HG02884 (cell line): ENCODE results near the gene TOPAZ1.

Experiments used
- ATAC-seq: cut with Tn5 transposase; IDR thresholded peaks from one replicate; pipeline ENCODE4 v1.9.1; 2021; ENCODE audit warnings: mild to moderate bottlenecking, moderate library complexity; ENCODE audit not compliant: unreplicated experiment

Gene TOPAZ1

GRCh38 chr3:44240061-44240460, 1.6 kb upstream of the TOPAZ1 start:
- ATAC-seq = no peak

GRCh38 chr3:44242721-44243120, 1.0 kb downstream of the TOPAZ1 start:
- ATAC-seq = no peak

GRCh38 chr3:44248152-44248551, 6.5 kb downstream of the TOPAZ1 start:
- no peak for ATAC-seq

GRCh38 chr3:44252332-44252959, 10.8 kb downstream of the TOPAZ1 start:
- no peak for ATAC-seq

GRCh38 chr3:44259404-44259803, 17.7 kb downstream of the TOPAZ1 start:
- no peak for ATAC-seq

GRCh38 chr3:44264146-44264545, 22.5 kb downstream of the TOPAZ1 start:
- ATAC-seq = no peak

GRCh38 chr3:44265815-44266214, 24.1 kb downstream of the TOPAZ1 start:
- ATAC-seq = no peak

GRCh38 chr3:44272191-44272590, 30.5 kb downstream of the TOPAZ1 start:
- no peak for ATAC-seq

GRCh38 chr3:44277925-44278324, 36.2 kb downstream of the TOPAZ1 start:
- ATAC-seq = no peak

GRCh38 chr3:44280077-44280476, 38.4 kb downstream of the TOPAZ1 start:
- ATAC-seq = no peak

- no peak for ATAC-seq
Observed at GRCh38 chr3:44280631-44281030, 38.9 kb downstream of the TOPAZ1 start.

- ATAC-seq = no peak
Observed at GRCh38 chr3:44284949-44285348, 43.3 kb downstream of the TOPAZ1 start.

- ATAC-seq = no peak
Observed at GRCh38 chr3:44289882-44290462, 48.3 kb downstream of the TOPAZ1 start.

- ATAC-seq = no peak
Observed at GRCh38 chr3:44292276-44292675, 50.6 kb downstream of the TOPAZ1 start.

GRCh38 chr3:44292947-44293346, 51.3 kb downstream of the TOPAZ1 start:
- no peak for ATAC-seq

GRCh38 chr3:44297255-44297654, 55.6 kb downstream of the TOPAZ1 start:
- no peak for ATAC-seq

GRCh38 chr3:44301746-44302145, 60.1 kb downstream of the TOPAZ1 start:
- no peak for ATAC-seq

- ATAC-seq = no peak
Observed at GRCh38 chr3:44309500-44309899, 67.8 kb downstream of the TOPAZ1 start.

- no peak for ATAC-seq
Observed at GRCh38 chr3:44318891-44319311, 77.2 kb downstream of the TOPAZ1 start.

- no peak for ATAC-seq
Observed at GRCh38 chr3:44321335-44321734, 79.6 kb downstream of the TOPAZ1 start.

- no peak for ATAC-seq
Observed at GRCh38 chr3:44323341-44323955, 81.8 kb downstream of the TOPAZ1 start.

- ATAC-seq = no peak
Observed at GRCh38 chr3:44324584-44324983, 82.9 kb downstream of the TOPAZ1 start.
